DND-41 (cell line): ENCODE data around the gene RBM19.

Experiments
- CTCF ChIP-seq: IDR thresholded peaks from 2 replicates; pipeline ENCODE4 v1.5.1; 2012; ENCODE audit warnings: borderline replicate concordance, low read length, moderate library complexity, mild to moderate bottlenecking; ENCODE audit not compliant: poor library complexity, severe bottlenecking; ENCODE audit errors: extremely low read depth
- EZH2 ChIP-seq: IDR thresholded peaks from 3 replicates; pipeline ENCODE4 v1.6.1; 2012; ENCODE audit warnings: borderline replicate concordance, low read depth, mild to moderate bottlenecking, moderate library complexity, low read length, inconsistent platforms; ENCODE audit not compliant: severe bottlenecking

- TF ChIP-seq CTCF (no peak), EZH2 (no peak)
Measured at GRCh38 chr12:113776536-113776935, 189.6 kb downstream of the RBM19 start.
